Endothelial cell of umbilical vein (primary cell): ENCODE data around the gene CCDC81. TPM values are rescaled to one million over a fixed set of nuclear protein-coding genes. Genes with fewer than 3 reads are reported as not detected.

Experiments
- BruUV-seq: library from RNA; stranded (reverse); fragments of 400-500 nt; replicated peaks from 2 replicates; lab custom pipeline; 2021; lab: Mats Ljungman, UMichigan
- CTCF ChIA-PET: fragments of 300-600, 350-600 bp; sonication (Branson Sonifier 250); formaldehyde crosslinking; loops from one replicate; lab custom pipeline; 2021; ENCODE audit warnings: antibody characterized with exemption, inconsistent platforms; lab: Charles Lee
- POLR2A ChIA-PET: fragments of 300-600, 350-600 bp; sonication (Branson Sonifier 250); formaldehyde crosslinking; loops from one replicate; lab custom pipeline; 2021; ENCODE audit warnings: antibody characterized with exemption, inconsistent platforms; lab: Charles Lee
- DNase-seq: peaks from one replicate; pipeline ENCODE4 v3.0.0-alpha.2; 2011; ENCODE audit warnings: low read depth, low spot score
- FAIRE-seq: peaks from 2 replicates; lab custom pipeline; 2011; peaks lifted over from hg19 to GRCh38; lab: Jason Lieb, UNC
- H2AFZ ChIP-seq: 2 replicates; pipeline ENCODE4 v1.6.0; 2012; ENCODE audit warnings: low read depth, low read length, control low read depth, inconsistent platforms
- H3K27ac ChIP-seq: 2 replicates; pipeline ENCODE4 v1.5.1; 2011; ENCODE audit warnings: low read depth, mild to moderate bottlenecking, control low read depth, low read length, moderate library complexity; ENCODE audit not compliant: insufficient read depth
- H3K27me3 ChIP-seq, 2 experiments: 2 replicates each; pipeline versions ENCODE4 v1.6.0 to v1.6.1; 2011; ENCODE audit warnings: low read length in 2 of 2, mixed read lengths in 1 of 2; ENCODE audit not compliant: control insufficient read depth in 2 of 2, insufficient read depth in 2 of 2
- H3K36me3 ChIP-seq, 2 experiments: 2 replicates in 1 of 2; 3 replicates in 1 of 2; pipeline ENCODE4 v1.5.1; 2011; ENCODE audit warnings: low read length in 2 of 2, mild to moderate bottlenecking in 1 of 2, moderate library complexity in 1 of 2; ENCODE audit not compliant: control insufficient read depth in 2 of 2, insufficient read depth in 2 of 2; ENCODE audit errors: extremely low read depth in 1 of 2
- H3K4me1 ChIP-seq: 3 replicates; pipeline ENCODE4 v1.5.1; 2011; ENCODE audit warnings: mild to moderate bottlenecking, low read length; ENCODE audit not compliant: control insufficient read depth, insufficient read depth; ENCODE audit errors: extremely low read depth
- H3K4me2 ChIP-seq: 2 replicates; pipeline ENCODE4 v1.6.1; 2011; ENCODE audit warnings: low read length, control low read depth, mixed read lengths; ENCODE audit not compliant: insufficient read depth
- H3K4me3 ChIP-seq, 3 experiments: fragments of 200-600 bp in 1 of 3; sonication (generic), shearing (Covaris generic) in 1 of 3; replicated peaks in 1 of 3; 2 replicates each; pipeline ENCODE4 v1.5.1; 2011 to 2016; ENCODE audit warnings: control low read depth in 3 of 3, low read length in 3 of 3, mild to moderate bottlenecking in 2 of 3, inconsistent platforms in 1 of 3, low read depth in 1 of 3, moderate library complexity in 1 of 3; ENCODE audit not compliant: insufficient read depth in 1 of 3
- H3K79me2 ChIP-seq: 2 replicates; pipeline ENCODE4 v1.6.0; 2012; ENCODE audit warnings: low read length, inconsistent platforms; ENCODE audit not compliant: control insufficient read depth, insufficient read depth
- H3K9ac ChIP-seq: replicated peaks from 2 replicates; pipeline ENCODE3; 2011; ENCODE audit warnings: low read length, control low read depth; ENCODE audit not compliant: insufficient read depth; ENCODE audit errors: extremely low read depth
- H3K9me1 ChIP-seq: replicated peaks from 3 replicates; pipeline ENCODE4 v1.6.0; 2011; ENCODE audit warnings: mild to moderate bottlenecking, low read length; ENCODE audit not compliant: control insufficient read depth, insufficient read depth; ENCODE audit errors: extremely low read depth
- H3K9me3 ChIP-seq: replicated peaks from 2 replicates; pipeline ENCODE4 v1.5.1; 2012; ENCODE audit warnings: low read length, inconsistent platforms; ENCODE audit not compliant: control insufficient read depth, insufficient read depth
- H4K20me1 ChIP-seq: replicated peaks from 2 replicates; pipeline ENCODE3; 2011; ENCODE audit warnings: mild to moderate bottlenecking, low read length; ENCODE audit not compliant: control insufficient read depth, insufficient read depth; ENCODE audit errors: extremely low read depth
- EZH2 ChIP-seq: IDR thresholded peaks from 2 replicates; pipeline ENCODE4 v1.6.1; 2012; ENCODE audit warnings: borderline replicate concordance, low read depth, mild to moderate bottlenecking, moderate library complexity, low read length, inconsistent platforms; ENCODE audit not compliant: severe bottlenecking
- FOS ChIP-seq: IDR thresholded peaks from 2 replicates; pipeline ENCODE4 v1.6.1; 2011; ENCODE audit warnings: mild to moderate bottlenecking, low read length, moderate library complexity, borderline replicate concordance; ENCODE audit not compliant: insufficient read depth
- GATA2 ChIP-seq: IDR thresholded peaks from 2 replicates; pipeline ENCODE4 v1.7.0; 2011; ENCODE audit warnings: low read depth, mild to moderate bottlenecking, moderate library complexity, mixed read lengths, low read length; ENCODE audit not compliant: insufficient read length, insufficient read depth
- JUN ChIP-seq: IDR thresholded peaks from 2 replicates; pipeline ENCODE4 v1.6.1; 2011; ENCODE audit warnings: borderline replicate concordance, low read depth; ENCODE audit not compliant: insufficient read length, insufficient read depth
- MAX ChIP-seq: IDR thresholded peaks from 2 replicates; pipeline ENCODE4 v1.6.1; 2011; ENCODE audit not compliant: insufficient read depth, insufficient read length
- MYC ChIP-seq: IDR thresholded peaks from one replicate; pipeline ENCODE4 v1.6.1; 2011; ENCODE audit warnings: mild to moderate bottlenecking, low read depth, low read length
- POLR2A ChIP-seq: IDR thresholded peaks from 2 replicates; pipeline ENCODE4 v1.6.1; 2012; ENCODE audit warnings: low read depth, mild to moderate bottlenecking, control low read depth, low read length
- POLR2AphosphoS5 ChIP-seq: IDR thresholded peaks from 2 replicates; pipeline ENCODE4 v1.6.1; 2012; ENCODE audit warnings: low read depth, mild to moderate bottlenecking, control low read depth, low read length, moderate library complexity; ENCODE audit not compliant: insufficient read depth
- dilution Hi-C: fragments of 300-500 bp; cut with MboI; formaldehyde crosslinking; loops from one replicate; pipeline ENCODE4 v1.15.0; 2019; ENCODE audit warnings: low sequenced_read_pairs; ENCODE audit not compliant: extremely low pct_ligation_motif_present
- intact Hi-C: fragments of 100-400 bp; cut with micrococcal nuclease; formaldehyde crosslinking; loops from one replicate; pipeline ENCODE4 v1.10.0; 2022
- polyA plus RNA-seq, 4 experiments: library from polyadenylated mRNA; depleted of rRNA in 3 of 4; stranded (reverse) in 3 of 4; unstranded in 1 of 4; fragments of >200 nt; gene quantifications; 2 replicates each; pipeline versions ENCODE4 v1.2.1 to v1.2.3, GENCODE V29; 2011 to 2012; ENCODE audit warnings: missing spikeins in 1 of 4
- total RNA-seq: library from RNA; stranded (reverse); gene quantifications from 2 replicates; pipeline ENCODE4 v1.2.3, GENCODE V29; 2021
- TF ChIP-seq, protein P1 (sequence below), 2 donors: IDR thresholded peaks; 1 replicate in 1 of 2; 2 replicates in 1 of 2; pipeline ENCODE4 v1.5.1; 2011; ENCODE audit warnings: low read length in 2 of 2, mild to moderate bottlenecking in 2 of 2, moderate library complexity in 2 of 2, control low read depth in 1 of 2, inconsistent platforms in 1 of 2, low read depth in 1 of 2; ENCODE audit not compliant: insufficient read depth in 1 of 2; ENCODE audit errors: extremely low read depth in 1 of 2

Gene CCDC81
- total and polyA plus RNA-seq, 2 donors (not counting 3 experiments of a cell fraction or from before 2014, with no cell fraction given): 0.57 to 1.1 TPM

DNA sequence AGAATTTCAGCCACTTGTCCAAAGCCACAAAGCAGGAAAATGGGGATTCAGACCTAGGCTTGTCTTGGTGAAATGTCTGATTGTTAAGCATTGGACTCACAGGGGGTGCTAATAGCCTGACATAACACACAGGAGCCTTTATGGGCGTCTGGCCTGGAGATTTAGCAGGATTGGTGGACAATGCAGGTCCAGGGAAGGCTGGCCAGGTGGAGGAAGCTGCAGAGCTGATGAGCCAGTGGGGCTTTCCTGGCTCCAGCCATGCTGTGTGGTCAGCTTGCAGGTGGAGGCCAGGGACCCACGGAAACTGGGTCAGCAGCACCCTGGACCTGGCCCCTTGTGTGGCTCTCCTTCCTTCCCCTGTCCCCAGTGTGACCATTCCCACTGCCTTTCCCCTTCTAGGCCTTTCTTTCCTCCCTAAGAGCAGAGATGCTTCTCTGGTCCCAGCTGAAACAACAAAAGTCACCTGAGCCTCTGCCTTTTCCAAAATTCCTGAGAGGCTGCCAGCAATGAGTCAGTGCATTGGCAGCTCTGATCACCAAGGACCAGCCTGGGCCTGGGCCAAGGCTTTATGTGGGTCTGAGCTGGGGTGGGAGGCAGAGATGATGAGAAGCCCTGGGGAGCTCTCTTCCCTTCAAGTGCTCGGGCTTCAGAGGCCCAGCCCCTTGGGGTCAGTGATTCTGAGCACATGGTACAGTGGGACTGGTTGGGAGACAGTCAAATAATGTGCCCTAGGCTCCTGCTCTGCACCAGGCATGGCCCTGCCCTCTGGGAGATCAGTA, 85.2 kb downstream of the CCDC81 start:
- Histone ChIP-seq H3K4me1 (peaks cover 57% of the 10 kb centered on the region), H2AFZ (no peak overlapping the region), H3K9me1 (no peaks in the 10 kb centered on the region), H4K20me1 (no peaks in the 10 kb centered on the region), H3K79me2 (no peaks in the 10 kb centered on the region), H3K27ac (peak overlapping the region; percentile 93), H3K4me2 (no peak overlapping the region), H3K4me3 (no peak overlapping the region), H3K9ac (peak overlapping the region; percentile 63), H3K27me3 (no peaks in the 10 kb centered on the region), H3K36me3 (no peaks in the 10 kb centered on the region), H3K9me3 (no peaks in the 10 kb centered on the region)
- DNase-seq (peak; percentile 99), FAIRE-seq (peak; percentile 99)
- intact Hi-C loops: loop anchor here (1.0 to 5.0 kb wide), 19 partner anchors 17 to 477 kb away; partner anchors contain the start of gene ME3
- peak; percentile 97 for TF ChIP-seq POLR2AphosphoS5
- TF ChIP-seq MAX: peak; percentile 37
- TF ChIP-seq POLR2A: peak; percentile 73
- TF ChIP-seq GATA2: peak; percentile 89
- peak; percentile 90 for TF ChIP-seq JUN
- peak; percentile 97 for TF ChIP-seq FOS
- TF ChIP-seq, protein P1, sequence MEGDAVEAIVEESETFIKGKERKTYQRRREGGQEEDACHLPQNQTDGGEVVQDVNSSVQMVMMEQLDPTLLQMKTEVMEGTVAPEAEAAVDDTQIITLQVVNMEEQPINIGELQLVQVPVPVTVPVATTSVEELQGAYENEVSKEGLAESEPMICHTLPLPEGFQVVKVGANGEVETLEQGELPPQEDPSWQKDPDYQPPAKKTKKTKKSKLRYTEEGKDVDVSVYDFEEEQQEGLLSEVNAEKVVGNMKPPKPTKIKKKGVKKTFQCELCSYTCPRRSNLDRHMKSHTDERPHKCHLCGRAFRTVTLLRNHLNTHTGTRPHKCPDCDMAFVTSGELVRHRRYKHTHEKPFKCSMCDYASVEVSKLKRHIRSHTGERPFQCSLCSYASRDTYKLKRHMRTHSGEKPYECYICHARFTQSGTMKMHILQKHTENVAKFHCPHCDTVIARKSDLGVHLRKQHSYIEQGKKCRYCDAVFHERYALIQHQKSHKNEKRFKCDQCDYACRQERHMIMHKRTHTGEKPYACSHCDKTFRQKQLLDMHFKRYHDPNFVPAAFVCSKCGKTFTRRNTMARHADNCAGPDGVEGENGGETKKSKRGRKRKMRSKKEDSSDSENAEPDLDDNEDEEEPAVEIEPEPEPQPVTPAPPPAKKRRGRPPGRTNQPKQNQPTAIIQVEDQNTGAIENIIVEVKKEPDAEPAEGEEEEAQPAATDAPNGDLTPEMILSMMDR (IDR thresholded peaks at IDR 0.05; ENCODE audit: extremely low read depth in 1 of 2, insufficient read depth in 1 of 2, low read depth in 1 of 2, low read length in 2 of 2): no peak
- no peak for TF ChIP-seq EZH2
- peak; percentile 90 for TF ChIP-seq MYC
- BruUV-seq: no TSS peak
- CTCF ChIA-PET: interaction anchor here (0.6 to 2.0 kb wide), 18 partner anchors 9 to 359 kb away, joined by 3 to 20 read pairs (median 4); partner anchors contain the start of gene ME3
- dilution Hi-C loops: no loop called here
- POLR2A ChIA-PET: interaction anchor here (0.7 to 1.8 kb wide), 9 partner anchors 14 to 344 kb away, joined by 3 to 15 read pairs (median 4); no protein-coding TSS in a partner anchor
